Measurements from ENCODE around the gene GPR55. TPM values are rescaled to one million over a fixed set of nuclear protein-coding genes. Genes with fewer than 3 reads are reported as not detected.
A peak's percentile ranks its signal among the peaks of the same experiment; 100 is the strongest.

Gene GPR55
- total and polyA plus RNA-seq, 2 of the 8 experiments (the other 6 are each of a cell fraction or from before 2014, with no cell fraction given): not detected

DNA sequence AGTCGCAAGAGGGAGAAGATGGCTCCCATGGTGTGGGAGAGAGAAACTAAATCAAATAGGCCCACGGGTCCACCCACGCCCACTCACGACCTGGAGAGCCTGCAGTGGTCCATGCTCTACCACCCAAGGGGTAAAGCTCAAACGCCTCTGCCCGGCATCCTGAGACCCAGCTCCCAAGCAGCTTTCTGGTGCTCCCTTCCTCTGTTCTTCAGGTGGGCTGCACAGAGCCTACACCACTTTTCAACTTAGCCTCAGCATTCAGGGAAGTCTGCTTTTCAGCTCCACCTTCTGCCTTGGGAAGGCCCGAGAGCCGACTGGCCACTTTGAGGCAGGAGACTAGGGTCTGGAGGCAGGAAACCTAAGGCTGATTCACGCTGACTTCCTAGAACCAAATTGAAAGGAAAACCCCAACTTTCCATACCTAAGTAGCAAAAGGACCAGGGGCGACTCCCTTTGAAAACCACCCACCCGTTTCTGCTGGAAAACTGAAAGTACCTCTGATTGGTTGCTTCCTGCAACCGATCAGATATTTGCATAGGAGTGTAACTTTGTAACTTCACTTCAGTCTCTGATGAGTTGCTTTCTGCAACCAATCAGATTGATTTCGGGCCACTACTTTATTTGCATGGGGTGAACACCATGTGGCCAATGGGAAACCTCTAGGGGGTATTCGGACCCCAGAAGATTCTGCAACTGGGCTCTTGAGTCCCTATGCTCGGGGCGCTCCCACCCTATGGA lies 44.0 kb upstream of the GPR55 start:
- Histone ChIP-seq H2AK5ac (ENCODE audit: low read depth, low read length) (peak overlapping the region; percentile 13; the same call in 1 of the 2 replicates), H4K8ac (ENCODE audit: extremely low read depth, insufficient read depth, low read length) (peak overlapping the region; percentile 63; the same call in 1 of the 2 replicates), H3K79me2 (ENCODE audit: control insufficient read depth in 1 of 2, insufficient read depth in 2 of 2, low read length in 2 of 2) (no peaks in the 10 kb centered on the region), H2BK5ac (ENCODE audit: low read depth, low read length) (no peak overlapping the region), H3K56ac (replicated peaks; ENCODE audit: insufficient read length, low read depth, low read length) (no peak overlapping the region), H2BK15ac (ENCODE audit: low read length) (no peak overlapping the region), H2BK120ac (replicated peaks; ENCODE audit: low read depth, low read length) (no peak overlapping the region), H3K27me3 (replicated peaks in 1 of 4; ENCODE audit: control insufficient read depth in 3 of 4, extremely low read depth in 1 of 4, insufficient read depth in 3 of 4, low read length in 3 of 4) (no peaks in the 10 kb centered on the region), H3K18ac (ENCODE audit: extremely low read depth, low read length) (no peak overlapping the region; the same call in 1 of the 2 replicates), H3K9me3 (ENCODE audit: insufficient read depth in 2 of 2, low read depth in 1 of 2, low read length in 1 of 2) (peaks cover 0 to 5% of the 10 kb centered on the region in 2 experiments; a peak in 1 of 4 replicates), H4K20me1 (replicated peaks in 1 of 2; ENCODE audit: control insufficient read depth in 1 of 2, insufficient read depth in 2 of 2, low read length in 2 of 2) (no peaks in the 10 kb centered on the region), H3K36me3 (ENCODE audit: control insufficient read depth in 2 of 4, insufficient read depth in 4 of 4, low read length in 3 of 4) (no peaks in the 10 kb centered on the region), H3K4ac (replicated peaks; ENCODE audit: insufficient read length, low read depth, low read length) (peak overlapping the region; percentile 78), H3K4me2 (ENCODE audit: insufficient read depth in 1 of 2, low read depth in 2 of 2, low read length in 2 of 2) (no peak overlapping the region), H4K5ac (ENCODE audit: insufficient read length, low read depth, low read length) (no peak overlapping the region), H2AFZ (ENCODE audit: low read length) (no peak overlapping the region), H4K91ac (replicated peaks; ENCODE audit: insufficient read length, low read length) (peak overlapping the region; percentile 9), H3K9ac (replicated peaks in 1 of 4; ENCODE audit: extremely low read depth in 1 of 4, low read depth in 3 of 4, low read length in 3 of 4) (no peak overlapping the region), H2BK20ac (ENCODE audit: low read length) (no peak overlapping the region), H3K23ac (ENCODE audit: insufficient read length) (no peak overlapping the region), H3K4me1 (replicated peaks in 1 of 4; ENCODE audit: control insufficient read depth in 3 of 4, insufficient read depth in 4 of 4, low read length in 3 of 4) (no peaks in the 10 kb centered on the region), H3K23me2 (ENCODE audit: low read depth, low read length) (no peaks in the 10 kb centered on the region), H3K14ac (ENCODE audit: insufficient read length) (no peak overlapping the region), H3K4me3 (ENCODE audit: extremely low read depth in 1 of 4, insufficient read depth in 2 of 4, low read depth in 3 of 4, low read length in 4 of 4) (no peak overlapping the region), H3K79me1 (ENCODE audit: low read depth, low read length) (no peaks in the 10 kb centered on the region), H2BK12ac (ENCODE audit: low read depth, low read length) (no peak overlapping the region), H3K27ac (ENCODE audit: low read depth, low read length) (no peak overlapping the region)
- CTCF ChIA-PET (ENCODE audit: partially characterized antibody): interaction anchor here (0.9 to 2.6 kb wide), 2 partner anchors 16 to 56 kb away, joined by 3 to 8 read pairs; no protein-coding TSS in a partner anchor
- FAIRE-seq: no peak
- POLR2A ChIA-PET (ENCODE audit: partially characterized antibody): no interaction called here
- 92% methylated on average over 16 of the region's 16 CpGs; no CpG with 5 or more reads in 1 of the 2 experiments for WGBS, 2 experiments (ENCODE audit: extremely low coverage in 1 of 2, insufficient coverage in 1 of 2, insufficient read length in 1 of 2, insufficient replicate concordance in 2 of 2, low coverage in 1 of 2, low lambda C conversion rate in 2 of 2, missing lambda C conversion rate in 1 of 2)
- DNase-seq (ENCODE audit: low read depth in 1 of 2, low spot score in 2 of 2): no peak
- TF ChIP-seq NANOG (IDR thresholded peaks at IDR 0.05; ENCODE audit: insufficient read depth, low read depth, low read length, poor library complexity, severe bottlenecking): no peak
- no peak for TF ChIP-seq SIRT6 (IDR thresholded peaks at IDR 0.05; ENCODE audit: low read length)
- TF ChIP-seq RFX5 (IDR thresholded peaks at IDR 0.05; ENCODE audit: borderline replicate concordance, low read depth, low read length): no peak
- no peak for TF ChIP-seq SP4 (IDR thresholded peaks at IDR 0.05; ENCODE audit: low read length)
- TF ChIP-seq NRF1 (IDR thresholded peaks at IDR 0.05; ENCODE audit: low read depth, low read length): no peak
- no peak for TF ChIP-seq KDM1A (IDR thresholded peaks at IDR 0.05; ENCODE audit: borderline replicate concordance, low read length)
- no peak for TF ChIP-seq ZNF274 (IDR thresholded peaks at IDR 0.05; ENCODE audit: borderline replicate concordance, extremely low read depth, low read length)
- TF ChIP-seq, protein P1, sequence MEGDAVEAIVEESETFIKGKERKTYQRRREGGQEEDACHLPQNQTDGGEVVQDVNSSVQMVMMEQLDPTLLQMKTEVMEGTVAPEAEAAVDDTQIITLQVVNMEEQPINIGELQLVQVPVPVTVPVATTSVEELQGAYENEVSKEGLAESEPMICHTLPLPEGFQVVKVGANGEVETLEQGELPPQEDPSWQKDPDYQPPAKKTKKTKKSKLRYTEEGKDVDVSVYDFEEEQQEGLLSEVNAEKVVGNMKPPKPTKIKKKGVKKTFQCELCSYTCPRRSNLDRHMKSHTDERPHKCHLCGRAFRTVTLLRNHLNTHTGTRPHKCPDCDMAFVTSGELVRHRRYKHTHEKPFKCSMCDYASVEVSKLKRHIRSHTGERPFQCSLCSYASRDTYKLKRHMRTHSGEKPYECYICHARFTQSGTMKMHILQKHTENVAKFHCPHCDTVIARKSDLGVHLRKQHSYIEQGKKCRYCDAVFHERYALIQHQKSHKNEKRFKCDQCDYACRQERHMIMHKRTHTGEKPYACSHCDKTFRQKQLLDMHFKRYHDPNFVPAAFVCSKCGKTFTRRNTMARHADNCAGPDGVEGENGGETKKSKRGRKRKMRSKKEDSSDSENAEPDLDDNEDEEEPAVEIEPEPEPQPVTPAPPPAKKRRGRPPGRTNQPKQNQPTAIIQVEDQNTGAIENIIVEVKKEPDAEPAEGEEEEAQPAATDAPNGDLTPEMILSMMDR (IDR thresholded peaks at IDR 0.05; ENCODE audit: control extremely low read depth in 1 of 3, insufficient read depth in 1 of 3, low read depth in 1 of 3, low read length in 3 of 3): no peak

Measured in H1 (cell line).